Measurements from ENCODE around the gene MDK. TPM values are rescaled to one million over a fixed set of nuclear protein-coding genes. Genes with fewer than 3 reads are reported as not detected.

MDK gene
- total and polyA plus RNA-seq, 2 experiments from 2014 or later = 562 to 1,225 TPM

DNA sequence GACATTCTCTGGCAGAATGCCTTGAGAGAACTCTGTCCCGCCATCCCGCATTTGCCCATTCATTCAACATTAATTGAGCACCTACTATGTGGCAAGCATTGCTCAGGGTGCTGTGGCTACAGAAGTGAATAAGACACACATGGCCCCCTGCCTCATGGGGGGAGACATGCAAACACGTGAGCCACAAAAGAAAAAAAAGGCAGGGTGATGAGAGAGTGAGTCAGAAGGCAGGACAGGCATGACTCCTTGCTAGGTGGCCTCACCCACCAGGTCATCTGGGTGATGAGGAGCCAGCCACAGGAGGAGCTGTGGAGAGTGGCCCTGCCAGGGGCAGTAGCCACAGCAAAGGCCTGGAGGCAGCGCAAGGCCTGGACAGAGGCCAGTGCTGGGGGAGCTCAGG is 5.2 kb downstream of the MDK start:
- Histone ChIP-seq H3K9me3 (ENCODE audit: low read depth) (no peaks in the 10 kb centered on the region), H2AFZ (no peak overlapping the region), H4K20me1 (ENCODE audit: insufficient read depth, poor library complexity, severe bottlenecking) (peaks cover 8% of the 10 kb centered on the region), H3K27me3 (peaks cover 43% of the 10 kb centered on the region), H3K79me2 (peaks cover 14% of the 10 kb centered on the region), H3K27ac (no peak overlapping the region), H3K36me3 (replicated peaks; ENCODE audit: insufficient read depth, low read depth) (no peaks in the 10 kb centered on the region), H3K4me2 (no peak overlapping the region), H3K4me1 (ENCODE audit: insufficient read depth) (peaks cover 34% of the 10 kb centered on the region), H3K9me2 (replicated peaks; ENCODE audit: insufficient read depth) (no peaks in the 10 kb centered on the region), H3K4me3 (no peak overlapping the region)
- DNase-seq (ENCODE audit: low spot score) = no peak
- no peak for TF ChIP-seq EZH2phosphoT487 (IDR thresholded peaks at IDR 0.05; ENCODE audit: low read depth, severe bottlenecking, unreplicated experiment)
- 92% methylated on average over 4 of the region's 4 CpGs for WGBS (ENCODE audit: low lambda C conversion rate, missing lambda C conversion rate)

DNA sequence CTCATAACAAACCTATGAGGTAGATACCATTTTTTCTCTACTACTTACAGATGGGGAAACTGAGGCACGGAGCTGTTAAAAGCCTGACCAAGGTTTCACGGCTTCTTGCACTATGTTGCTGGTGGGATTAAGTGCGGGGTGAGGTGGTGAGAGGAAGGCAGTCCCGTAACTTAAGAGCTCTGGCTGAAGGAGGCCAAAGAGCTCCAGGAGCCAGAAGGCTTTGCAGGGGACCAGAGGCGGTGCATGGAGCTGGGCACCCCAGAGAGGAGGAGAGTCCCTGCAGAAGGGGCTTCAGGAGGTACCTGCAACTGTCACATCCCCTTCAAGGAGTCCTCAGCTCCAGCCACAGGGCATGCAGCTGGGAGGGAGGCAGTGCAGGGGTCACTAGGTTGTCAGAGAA is 6.0 kb downstream of the MDK start:
- TF ChIP-seq, protein P1, sequence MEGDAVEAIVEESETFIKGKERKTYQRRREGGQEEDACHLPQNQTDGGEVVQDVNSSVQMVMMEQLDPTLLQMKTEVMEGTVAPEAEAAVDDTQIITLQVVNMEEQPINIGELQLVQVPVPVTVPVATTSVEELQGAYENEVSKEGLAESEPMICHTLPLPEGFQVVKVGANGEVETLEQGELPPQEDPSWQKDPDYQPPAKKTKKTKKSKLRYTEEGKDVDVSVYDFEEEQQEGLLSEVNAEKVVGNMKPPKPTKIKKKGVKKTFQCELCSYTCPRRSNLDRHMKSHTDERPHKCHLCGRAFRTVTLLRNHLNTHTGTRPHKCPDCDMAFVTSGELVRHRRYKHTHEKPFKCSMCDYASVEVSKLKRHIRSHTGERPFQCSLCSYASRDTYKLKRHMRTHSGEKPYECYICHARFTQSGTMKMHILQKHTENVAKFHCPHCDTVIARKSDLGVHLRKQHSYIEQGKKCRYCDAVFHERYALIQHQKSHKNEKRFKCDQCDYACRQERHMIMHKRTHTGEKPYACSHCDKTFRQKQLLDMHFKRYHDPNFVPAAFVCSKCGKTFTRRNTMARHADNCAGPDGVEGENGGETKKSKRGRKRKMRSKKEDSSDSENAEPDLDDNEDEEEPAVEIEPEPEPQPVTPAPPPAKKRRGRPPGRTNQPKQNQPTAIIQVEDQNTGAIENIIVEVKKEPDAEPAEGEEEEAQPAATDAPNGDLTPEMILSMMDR (IDR thresholded peaks at IDR 0.05; ENCODE audit: poor library complexity) = no peak
- TF ChIP-seq EZH2phosphoT487 (IDR thresholded peaks at IDR 0.05; ENCODE audit: low read depth, severe bottlenecking, unreplicated experiment) (no peak), EZH2 (IDR thresholded peaks at IDR 0.05; ENCODE audit: borderline replicate concordance) (no peak)
- Histone ChIP-seq H2AFZ (no peak overlapping the region), H3K9me3 (ENCODE audit: low read depth) (no peaks in the 10 kb centered on the region), H3K9me2 (replicated peaks; ENCODE audit: insufficient read depth) (no peaks in the 10 kb centered on the region), H3K27ac (no peak overlapping the region), H3K36me3 (replicated peaks; ENCODE audit: insufficient read depth, low read depth) (no peaks in the 10 kb centered on the region), H3K4me3 (no peak overlapping the region), H3K4me2 (no peak overlapping the region), H3K4me1 (ENCODE audit: insufficient read depth) (peaks cover 28% of the 10 kb centered on the region), H3K79me2 (peaks cover 10% of the 10 kb centered on the region), H4K20me1 (ENCODE audit: insufficient read depth, poor library complexity, severe bottlenecking) (peaks cover 8% of the 10 kb centered on the region), H3K27me3 (peaks cover 43% of the 10 kb centered on the region)
- no peak for DNase-seq (ENCODE audit: low spot score)
- WGBS (ENCODE audit: low lambda C conversion rate, missing lambda C conversion rate) = 75% methylated on average over 5 of the region's 5 CpGs

DNA sequence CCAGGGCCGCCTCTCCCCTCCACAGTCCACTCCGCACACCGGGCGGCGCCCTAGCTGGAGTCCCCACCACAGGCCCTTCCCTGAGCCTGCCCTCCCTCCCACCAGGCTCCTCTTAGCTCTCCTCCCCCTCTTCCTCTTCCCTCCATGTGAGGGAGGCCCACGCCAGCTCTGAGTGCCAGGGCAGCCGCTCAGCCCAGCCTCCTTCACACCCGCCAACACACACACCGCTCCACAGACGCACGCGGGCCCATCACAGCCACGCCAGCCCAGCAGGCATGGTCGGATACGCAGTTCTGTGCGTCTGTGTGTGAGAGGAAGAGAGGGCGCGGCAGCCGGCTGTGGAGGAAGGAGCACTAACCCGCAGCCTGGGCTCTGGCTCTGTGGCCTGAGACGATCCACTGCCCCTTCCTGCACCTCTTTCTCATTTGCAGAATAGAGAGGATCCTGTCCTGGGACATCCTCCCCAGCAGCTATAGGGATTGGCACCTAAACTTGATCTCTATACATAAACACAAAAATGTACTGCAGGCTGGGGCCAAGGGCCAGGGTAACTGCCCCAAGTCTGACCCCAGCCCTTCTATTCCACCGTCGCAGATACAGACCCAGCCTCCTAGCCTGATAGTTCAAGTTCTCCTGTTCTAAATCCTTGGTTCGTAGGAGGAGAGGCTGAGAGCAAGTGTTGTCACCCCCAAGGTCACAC is 6.6 kb downstream of the MDK start:
- Histone ChIP-seq H4K20me1 (ENCODE audit: insufficient read depth, poor library complexity, severe bottlenecking) (peaks cover 6% of the 10 kb centered on the region), H3K36me3 (replicated peaks; ENCODE audit: insufficient read depth, low read depth) (no peaks in the 10 kb centered on the region), H3K9me2 (replicated peaks; ENCODE audit: insufficient read depth) (no peaks in the 10 kb centered on the region), H3K79me2 (peaks cover 4% of the 10 kb centered on the region), H2AFZ (no peak overlapping the region), H3K4me2 (no peak overlapping the region), H3K9me3 (ENCODE audit: low read depth) (no peaks in the 10 kb centered on the region), H3K27ac (no peak overlapping the region), H3K4me1 (ENCODE audit: insufficient read depth) (peaks cover 23% of the 10 kb centered on the region), H3K4me3 (no peak overlapping the region), H3K27me3 (peaks cover 43% of the 10 kb centered on the region)
- WGBS (ENCODE audit: low lambda C conversion rate, missing lambda C conversion rate) = 38% methylated on average over 24 of the region's 24 CpGs
- no peak for TF ChIP-seq EZH2 (IDR thresholded peaks at IDR 0.05; ENCODE audit: borderline replicate concordance)
- TF ChIP-seq, protein P1 (IDR thresholded peaks at IDR 0.05; ENCODE audit: poor library complexity) = no peak
- TF ChIP-seq EZH2phosphoT487 (IDR thresholded peaks at IDR 0.05; ENCODE audit: low read depth, severe bottlenecking, unreplicated experiment) = no peak
- DNase-seq (ENCODE audit: low spot score) = no peak

DNA sequence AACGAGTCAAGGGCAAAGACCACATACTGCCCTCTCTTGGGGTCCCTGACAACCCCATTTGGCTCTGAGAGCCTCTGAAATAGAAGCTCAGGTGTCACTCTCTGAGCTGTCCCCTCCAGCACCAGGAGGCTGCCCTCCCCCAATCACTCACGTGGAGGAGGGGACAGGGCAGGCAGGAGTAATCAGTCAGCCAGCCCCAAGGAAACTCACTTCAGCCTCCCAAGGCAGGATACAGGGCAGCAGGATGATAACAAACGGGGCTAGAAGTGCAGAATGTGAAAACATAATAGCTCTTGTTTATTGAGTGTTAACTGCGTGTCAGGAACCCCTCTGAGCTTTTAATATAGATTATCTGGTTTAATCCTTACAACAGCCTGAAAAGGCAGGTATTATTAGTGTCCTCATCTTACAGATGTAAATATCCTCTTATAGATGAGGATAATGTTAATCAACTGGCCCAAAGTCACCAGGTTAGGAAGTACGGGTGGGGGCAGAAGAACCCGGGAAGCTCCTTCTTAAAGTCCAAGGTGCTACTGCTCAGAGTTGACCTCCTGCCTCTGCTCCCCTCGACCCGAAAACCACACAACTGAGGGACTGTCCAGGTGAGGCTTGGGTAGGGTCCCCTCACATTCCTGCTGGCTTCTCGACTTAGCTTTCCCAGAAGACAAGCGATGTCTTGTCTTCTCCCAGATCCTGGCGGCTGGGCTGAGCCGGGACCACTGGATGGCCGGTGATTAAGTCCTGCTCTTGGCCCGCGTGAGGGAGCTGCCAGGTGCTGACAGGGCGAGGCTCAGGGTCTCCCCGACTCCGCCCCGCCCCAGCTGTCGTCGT is 7.4 kb downstream of the MDK start:
- no peaks in the 10 kb centered on the region for H4K20me1 ChIP-seq (ENCODE audit: insufficient read depth, poor library complexity, severe bottlenecking)
- H3K4me3 ChIP-seq = no peak overlapping the region
- peak; percentile 14 for TF ChIP-seq EZH2 (IDR thresholded peaks at IDR 0.05; ENCODE audit: borderline replicate concordance)
- TF ChIP-seq, protein P1 (IDR thresholded peaks at IDR 0.05; ENCODE audit: poor library complexity) = no peak
- DNase-seq (ENCODE audit: low spot score) = no peak
- 6% methylated on average over 21 of the region's 21 CpGs for WGBS (ENCODE audit: low lambda C conversion rate, missing lambda C conversion rate)
- no peak overlapping the region for H2AFZ ChIP-seq
- H3K4me1 ChIP-seq (ENCODE audit: insufficient read depth) = peaks cover 23% of the 10 kb centered on the region
- no peaks in the 10 kb centered on the region for H3K79me2 ChIP-seq
- no peaks in the 10 kb centered on the region for H3K36me3 ChIP-seq (replicated peaks; ENCODE audit: insufficient read depth, low read depth)
- no peaks in the 10 kb centered on the region for H3K9me3 ChIP-seq (ENCODE audit: low read depth)
- H3K4me2 ChIP-seq = peak overlapping the region; percentile 100
- no peak overlapping the region for H3K27ac ChIP-seq
- H3K9me2 ChIP-seq (replicated peaks; ENCODE audit: insufficient read depth) = no peaks in the 10 kb centered on the region
- peaks cover 43% of the 10 kb centered on the region for H3K27me3 ChIP-seq
